Prostate gland (tissue), 2 donors: ENCODE results near the gene MBP. TPM values are rescaled to one million over a fixed set of nuclear protein-coding genes. Genes with fewer than 3 reads are reported as not detected.
A peak's percentile ranks its signal among the peaks of the same experiment; 100 is the strongest.

Experiments used
- DNase-seq: peaks from one replicate; pipeline ENCODE4 v3.0.0-alpha.2; 2019; ENCODE audit warnings: low spot score
- H3K27ac ChIP-seq, 2 donors: fragments of 200-600 bp; sonication (generic); 2 replicates each; pipeline ENCODE4 v1.5.1; 2017 to 2019
- H3K27me3 ChIP-seq: fragments of 200-600 bp; sonication (generic); replicated peaks from 2 replicates; pipeline ENCODE4 v1.5.1; 2019; ENCODE audit not compliant: insufficient read depth
- H3K36me3 ChIP-seq, 2 donors: fragments of 200-600 bp; sonication (generic); 1 replicate in 1 of 2; 2 replicates in 1 of 2; pipeline versions ENCODE4 v1.5.1 to v1.8.1; 2017 to 2019
- H3K4me1 ChIP-seq: fragments of 200-600 bp; sonication (generic); replicated peaks from 2 replicates; pipeline ENCODE4 v1.5.1; 2019
- H3K4me3 ChIP-seq, 2 donors: fragments of 200-600 bp; sonication (generic); 2 replicates each; pipeline ENCODE4 v1.5.1; 2017 to 2019
- H3K9me3 ChIP-seq: fragments of 200-600 bp; sonication (generic); 2 replicates; pipeline ENCODE4 v1.5.1; 2017
- CTCF ChIP-seq, 4 experiments: fragments of 200-600 bp in 2 of 4; fragments of 450-650 bp in 2 of 4; sonication (generic) in 2 of 4; IDR thresholded peaks; 1 replicate in 3 of 4; 2 replicates in 1 of 4; pipeline ENCODE4 v1.5.1; 2016 to 2019; ENCODE audit warnings: antibody characterized with exemption in 4 of 4, mild to moderate bottlenecking in 2 of 4, moderate library complexity in 2 of 4
- POLR2A ChIP-seq: fragments of 450-650 bp; IDR thresholded peaks from one replicate; pipeline ENCODE4 v1.6.1; 2016; ENCODE audit warnings: antibody characterized with exemption, mild to moderate bottlenecking
- POLR2AphosphoS5 ChIP-seq: sonication (generic); formaldehyde crosslinking; IDR thresholded peaks from one replicate; pipeline ENCODE4 v1.6.1; 2017; ENCODE audit warnings: antibody characterized with exemption
- WGBS: methylation state at CpG from one replicate; pipeline ENCODE4 v1.1.5; 2018; 5-methylcytosine and 5-hydroxymethylcytosine counted together
- intact Hi-C: fragments of 100-400 bp; cut with DNase I; formaldehyde crosslinking; loops from one replicate; pipeline ENCODE4 v1.14.2; 2022
- total RNA-seq, 2 donors: library from RNA; depleted of rRNA; stranded (reverse); fragments of >200 nt; gene quantifications; one replicate each; pipeline ENCODE4 v1.1.0, GENCODE V29; 2016

Gene MBP
- total RNA-seq, 2 donors from 2014 or later: 19.8 to 43.5 TPM

GRCh38 chr18:76962851-76963250, 169.7 kb downstream of the MBP start:
- DNase-seq: no peak
- Histone ChIP-seq H3K27ac (no peak overlapping the region), H3K4me3 (no peak overlapping the region), H3K9me3 (no peaks in the 10 kb centered on the region), H3K4me1 (peaks cover 4% of the 10 kb centered on the region), H3K36me3 (no peaks in the 10 kb centered on the region), H3K27me3 (no peaks in the 10 kb centered on the region)
- WGBS: 100% methylated on average over 1 of the region's 1 CpG
- intact Hi-C loops: no loop called here
- no peak for TF ChIP-seq POLR2A
- TF ChIP-seq POLR2AphosphoS5: no peak
- TF ChIP-seq CTCF (IDR thresholded peaks at IDR 0.05): no peak

GRCh38 chr18:76960528-76961035, 172.0 kb downstream of the MBP start:
- intact Hi-C loops: no loop called here
- no peaks in the 10 kb centered on the region for H3K9me3 ChIP-seq
- no peaks in the 10 kb centered on the region for H3K27me3 ChIP-seq
- peaks cover 10% of the 10 kb centered on the region for H3K4me1 ChIP-seq
- no peak overlapping the region for H3K4me3 ChIP-seq
- DNase-seq: no peak
- H3K36me3 ChIP-seq: no peaks in the 10 kb centered on the region
- no peak overlapping the region for H3K27ac ChIP-seq
- TF ChIP-seq CTCF (IDR thresholded peaks at IDR 0.05) (no peak), POLR2AphosphoS5 (no peak), POLR2A (no peak)
- 95% methylated on average over 16 of the region's 16 CpGs for WGBS

DNA sequence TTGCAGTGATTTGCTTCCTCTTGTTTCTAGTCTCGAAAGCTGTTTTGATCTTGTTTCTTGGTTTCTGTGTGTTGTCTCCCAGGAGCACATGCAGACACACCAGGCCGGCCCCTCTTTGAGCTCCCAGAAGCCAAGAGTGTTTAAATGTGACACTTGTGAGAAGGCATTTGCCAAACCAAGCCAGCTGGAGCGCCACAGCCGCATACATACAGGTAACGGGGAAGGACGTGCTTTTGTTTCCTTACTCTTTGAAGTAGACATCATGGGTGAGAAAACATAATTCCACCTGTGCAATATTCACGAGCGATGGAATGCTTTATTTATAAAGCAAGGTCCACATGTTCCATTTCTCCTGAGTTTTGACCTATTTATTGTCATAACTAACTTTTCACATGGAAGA, 173.0 kb downstream of the MBP start:
- intact Hi-C loops: no loop called here
- Histone ChIP-seq H3K9me3 (no peaks in the 10 kb centered on the region), H3K27ac (no peak overlapping the region), H3K36me3 (no peaks in the 10 kb centered on the region), H3K4me3 (no peak overlapping the region), H3K27me3 (no peaks in the 10 kb centered on the region), H3K4me1 (peaks cover 10% of the 10 kb centered on the region)
- DNase-seq: no peak
- TF ChIP-seq CTCF (IDR thresholded peaks at IDR 0.05) (no peak), POLR2A (no peak), POLR2AphosphoS5 (no peak)
- WGBS: 83% methylated on average over 8 of the region's 8 CpGs

DNA sequence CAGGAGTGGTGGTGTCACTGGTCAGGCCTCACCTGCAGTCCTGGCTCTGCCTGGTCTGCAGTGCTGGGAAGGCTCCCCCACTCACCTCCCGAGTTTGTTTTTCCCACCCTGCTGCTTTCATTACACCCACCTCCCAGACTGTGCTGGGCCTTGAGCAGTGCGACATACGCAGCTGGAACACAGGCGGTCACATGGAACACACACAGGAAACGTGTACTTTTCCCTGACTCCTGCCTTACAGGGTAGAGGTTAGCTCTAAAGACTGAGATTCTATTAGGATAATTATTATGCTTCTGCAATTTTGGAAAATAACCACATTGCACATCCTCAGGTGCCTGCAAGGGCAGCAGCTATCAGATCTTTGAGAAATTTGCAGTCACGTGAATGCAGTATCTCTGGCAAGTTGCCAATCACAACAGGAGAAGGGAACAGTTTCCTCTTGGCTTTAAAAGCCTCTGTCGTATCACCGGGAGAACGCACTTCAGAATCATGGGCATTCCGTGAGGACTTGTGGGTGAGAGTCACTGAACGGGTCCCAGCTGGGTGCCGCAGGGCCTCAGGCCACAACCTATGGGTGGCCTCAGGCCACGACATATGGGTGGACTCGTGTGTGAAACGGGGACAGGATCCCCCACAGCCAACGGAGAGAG, 173.8 kb downstream of the MBP start:
- TF ChIP-seq CTCF (IDR thresholded peaks at IDR 0.05) (no peak), POLR2AphosphoS5 (peak; percentile 55)
- intact Hi-C loops: no loop called here
- Histone ChIP-seq H3K4me3 (no peak overlapping the region), H3K27ac (no peak overlapping the region), H3K36me3 (no peaks in the 10 kb centered on the region), H3K4me1 (peaks cover 13% of the 10 kb centered on the region), H3K9me3 (no peaks in the 10 kb centered on the region), H3K27me3 (no peaks in the 10 kb centered on the region)
- DNase-seq: no peak
- WGBS: 47% methylated on average over 16 of the region's 16 CpGs
